K562 (cell line): Measurements from ENCODE around the gene TSPAN14. TPM values are rescaled to one million over a fixed set of nuclear protein-coding genes. Genes with fewer than 3 reads are reported as not detected.

Experiments used
- CHCHD3 ChIP-seq: fragments of 250-450 bp; sonication (Bioruptor Pico); IDR thresholded peaks from 2 replicates; pipeline ENCODE4 v2.1.2; 2022; ENCODE audit warnings: mild to moderate bottlenecking
- ETS2 ChIP-seq: IDR thresholded peaks from 2 replicates; pipeline ENCODE4 v1.6.1; 2016; ENCODE audit warnings: borderline replicate concordance, missing genetic modification characterization, mild to moderate bottlenecking, moderate library complexity, missing compliant biosample characterization; ENCODE audit not compliant: poor library complexity, severe bottlenecking
- HMGN3 ChIP-seq: IDR thresholded peaks from 2 replicates; pipeline ENCODE4 v1.6.1; 2011; ENCODE audit warnings: borderline replicate concordance, low read depth, mild to moderate bottlenecking, mixed read lengths, low read length; ENCODE audit not compliant: insufficient read length; ENCODE audit errors: extremely low read depth
- MCM3 ChIP-seq: fragments of 450-650 bp; IDR thresholded peaks from 2 replicates; pipeline ENCODE4 v1.6.1; 2016
- RNF2 ChIP-seq: sonication (generic); IDR thresholded peaks from 2 replicates; pipeline ENCODE4 v1.6.1; 2016
- SMC3 ChIP-seq: conservative IDR thresholded peaks from 2 replicates; pipeline ENCODE4 v1.6.1; 2011; ENCODE audit warnings: low read depth, low read length, improper control_type of control experiment; ENCODE audit not compliant: insufficient read depth
- ZNF444 ChIP-seq: fragments of 250-450 bp; sonication (Bioruptor Pico); IDR thresholded peaks from 2 replicates; pipeline ENCODE4 v1.4.0; 2020; ENCODE audit warnings: mild to moderate bottlenecking, moderate library complexity
- polyA plus RNA-seq, 8 experiments: library from polyadenylated mRNA; depleted of rRNA in 4 of 8; stranded (reverse) in 5 of 8; unstranded in 3 of 8; fragments of >200 nt; fragmentation: Nextera tagmentation in 2 of 8; fragmentation: Illumina TruSeq in 1 of 8; extraction: Ambion mirVana in 2 of 8; extraction: Trizol in 1 of 8; gene quantifications; 2 replicates each; pipeline versions ENCODE4 v1.2.1 to v1.2.3, GENCODE V29; 2011 to 2014; ENCODE audit warnings: inconsistent platforms in 1 of 8, missing spikeins in 1 of 8
- total RNA-seq, 7 experiments: library from RNA; depleted of rRNA in 6 of 7; stranded (reverse); fragments of >200 nt in 6 of 7; fragmentation: Illumina TruSeq in 2 of 7; extraction: Trizol in 2 of 7; gene quantifications; 2 replicates each; pipeline versions ENCODE4 v1.2.1 to v1.2.3, GENCODE V29; 2011 to 2021; ENCODE audit warnings: low replicate concordance in 1 of 7
- TF ChIP-seq, protein P1 (sequence below): IDR thresholded peaks from 3 replicates; pipeline ENCODE4 v1.6.1; 2011; ENCODE audit warnings: borderline replicate concordance, mild to moderate bottlenecking, moderate library complexity; ENCODE audit not compliant: insufficient read length; ENCODE audit errors: extremely low read depth
- TF ChIP-seq, protein P2 (sequence below): fragments of 250-450 bp; sonication (Bioruptor Pico); IDR thresholded peaks from 2 replicates; pipeline ENCODE4 v1.5.0; 2021; ENCODE audit warnings: mild to moderate bottlenecking, moderate library complexity
- TF ChIP-seq, protein P3 (sequence below), 2 experiments: fragments of 250-450 bp in 1 of 2; fragments of 450-650 bp in 1 of 2; sonication (Bioruptor Pico) in 1 of 2; IDR thresholded peaks; 2 replicates each; pipeline versions ENCODE4 v1.6.1 to v1.8.0; 2016 to 2021; ENCODE audit warnings: mild to moderate bottlenecking in 2 of 2, moderate library complexity in 2 of 2, missing compliant biosample characterization in 1 of 2, missing genetic modification characterization in 1 of 2
- TF ChIP-seq, protein P4 (sequence below): fragments of 250-450 bp; sonication (Bioruptor Pico); IDR thresholded peaks from 2 replicates; pipeline ENCODE4 v1.4.0; 2020; ENCODE audit warnings: borderline replicate concordance
- TF ChIP-seq, protein P5 (sequence below): fragments of 450-650 bp; IDR thresholded peaks from 2 replicates; pipeline ENCODE4 v1.7.1; 2018; ENCODE audit warnings: mild to moderate bottlenecking, low read depth; ENCODE audit not compliant: partially characterized antibody

TSPAN14 gene
- total and polyA plus RNA-seq, 9 of the 15 experiments (the other 6 are each of a cell fraction or from before 2014, with no cell fraction given) = 5.8 to 92.9 (median 23.3) TPM

DNA sequence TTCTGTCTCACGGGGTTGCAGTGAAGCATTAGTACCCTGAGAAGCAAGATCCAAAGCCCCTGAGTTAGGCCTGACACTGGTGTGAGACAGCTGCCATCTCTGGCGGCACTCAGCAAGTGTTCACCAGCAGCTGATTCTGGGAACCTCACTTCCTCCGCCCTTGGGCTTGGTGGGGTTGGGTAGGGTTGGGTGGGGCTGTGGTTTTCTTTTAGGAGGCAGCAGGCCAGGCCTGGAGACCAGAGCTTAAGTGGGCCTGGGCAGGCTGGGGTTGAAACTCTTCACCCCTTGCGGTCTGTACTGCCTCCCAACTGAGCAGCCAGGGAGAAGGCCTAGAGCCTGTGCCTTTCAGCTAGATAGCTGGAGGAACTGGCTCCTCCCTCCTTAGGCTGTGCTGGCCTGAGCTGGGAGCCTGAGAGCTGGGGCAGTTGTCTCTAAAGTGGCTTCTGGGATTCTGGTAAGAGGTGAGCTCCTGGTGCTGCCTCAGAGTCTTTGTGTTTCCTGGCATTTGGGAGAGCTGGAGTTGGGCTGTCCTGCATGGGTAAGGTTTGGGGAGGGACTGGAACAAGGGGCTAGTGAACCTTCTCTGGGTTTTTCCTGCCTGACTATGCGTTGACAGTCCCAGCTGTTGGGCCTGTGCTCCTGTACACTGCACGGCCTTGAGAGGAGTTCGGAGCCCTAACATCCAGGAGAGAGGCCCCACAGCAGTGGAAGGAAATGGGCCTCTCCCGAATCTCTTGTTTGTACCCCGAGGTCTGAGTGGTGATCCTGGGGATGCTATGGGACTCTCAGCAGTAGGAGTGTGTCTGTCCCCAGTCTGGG is 5.1 kb downstream of the TSPAN14 start (continued):
- TF ChIP-seq, protein P1, sequence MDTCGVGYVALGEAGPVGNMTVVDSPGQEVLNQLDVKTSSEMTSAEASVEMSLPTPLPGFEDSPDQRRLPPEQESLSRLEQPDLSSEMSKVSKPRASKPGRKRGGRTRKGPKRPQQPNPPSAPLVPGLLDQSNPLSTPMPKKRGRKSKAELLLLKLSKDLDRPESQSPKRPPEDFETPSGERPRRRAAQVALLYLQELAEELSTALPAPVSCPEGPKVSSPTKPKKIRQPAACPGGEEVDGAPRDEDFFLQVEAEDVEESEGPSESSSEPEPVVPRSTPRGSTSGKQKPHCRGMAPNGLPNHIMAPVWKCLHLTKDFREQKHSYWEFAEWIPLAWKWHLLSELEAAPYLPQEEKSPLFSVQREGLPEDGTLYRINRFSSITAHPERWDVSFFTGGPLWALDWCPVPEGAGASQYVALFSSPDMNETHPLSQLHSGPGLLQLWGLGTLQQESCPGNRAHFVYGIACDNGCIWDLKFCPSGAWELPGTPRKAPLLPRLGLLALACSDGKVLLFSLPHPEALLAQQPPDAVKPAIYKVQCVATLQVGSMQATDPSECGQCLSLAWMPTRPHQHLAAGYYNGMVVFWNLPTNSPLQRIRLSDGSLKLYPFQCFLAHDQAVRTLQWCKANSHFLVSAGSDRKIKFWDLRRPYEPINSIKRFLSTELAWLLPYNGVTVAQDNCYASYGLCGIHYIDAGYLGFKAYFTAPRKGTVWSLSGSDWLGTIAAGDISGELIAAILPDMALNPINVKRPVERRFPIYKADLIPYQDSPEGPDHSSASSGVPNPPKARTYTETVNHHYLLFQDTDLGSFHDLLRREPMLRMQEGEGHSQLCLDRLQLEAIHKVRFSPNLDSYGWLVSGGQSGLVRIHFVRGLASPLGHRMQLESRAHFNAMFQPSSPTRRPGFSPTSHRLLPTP = no peak
- TF ChIP-seq ZNF444 (CRISPR knock-in tag) (no peak), MCM3 (no peak), RNF2 (no peak), CHCHD3 (CRISPR knock-in tag) (no peak), ETS2 (tag) (no peak), SMC3 (peak; percentile 3; the same call in 1 of the 2 replicates), HMGN3 (no peak)
- TF ChIP-seq, protein P2, sequence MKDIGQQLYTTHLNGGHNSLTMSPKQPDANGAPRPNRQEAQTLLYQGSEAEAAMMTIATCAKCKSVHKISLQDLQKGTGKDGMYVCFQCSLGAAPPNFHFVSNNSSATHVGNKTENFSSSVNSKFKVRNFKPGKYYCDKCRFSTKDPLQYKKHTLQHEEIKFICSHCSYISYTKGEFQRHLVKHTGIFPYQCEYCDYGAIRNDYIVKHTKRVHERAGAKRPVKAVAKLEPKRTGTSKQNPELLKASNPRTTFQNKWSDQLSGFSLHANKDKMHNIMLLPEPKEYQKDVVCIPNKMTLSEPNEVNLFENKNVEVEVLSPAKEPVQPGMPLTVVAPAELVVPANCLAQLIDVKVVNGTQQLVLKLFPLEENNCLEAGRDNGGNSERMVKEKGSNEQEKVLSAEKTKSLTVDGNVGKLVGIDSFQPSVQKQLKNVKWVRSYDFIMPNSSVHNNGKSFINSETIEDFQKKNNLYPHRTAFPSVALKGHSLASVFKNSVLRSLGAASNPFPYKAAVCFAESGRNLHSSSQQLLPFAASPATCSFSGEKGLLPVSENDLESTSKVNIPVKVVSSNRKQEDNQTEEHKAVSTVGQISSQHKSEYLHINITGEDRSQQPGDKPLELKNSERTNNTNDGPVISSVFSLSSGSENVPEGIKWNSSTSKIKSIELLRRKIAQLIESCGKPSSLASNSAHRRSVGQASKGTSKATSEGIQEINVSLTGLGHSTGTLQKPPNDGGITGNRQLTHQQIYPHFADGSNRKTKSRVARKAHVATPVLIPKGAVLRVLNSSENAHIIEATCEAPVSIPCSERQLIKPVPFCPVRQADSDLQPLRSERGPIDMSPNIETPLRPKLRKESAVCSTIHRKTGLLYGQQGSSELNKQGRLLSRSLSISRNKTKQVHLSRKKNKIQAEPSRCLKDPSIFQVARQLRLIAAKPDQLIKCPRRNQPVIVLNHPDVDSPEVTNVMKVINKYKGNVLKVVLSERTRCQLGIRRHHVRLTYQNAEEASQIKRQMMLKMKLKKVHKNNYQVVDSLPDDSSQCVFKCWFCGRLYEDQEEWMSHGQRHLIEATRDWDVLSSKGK = no peak
- TF ChIP-seq, protein P3, sequence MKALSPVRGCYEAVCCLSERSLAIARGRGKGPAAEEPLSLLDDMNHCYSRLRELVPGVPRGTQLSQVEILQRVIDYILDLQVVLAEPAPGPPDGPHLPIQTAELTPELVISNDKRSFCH (CRISPR knock-in tag; IDR thresholded peaks at IDR 0.05) = no peak
- TF ChIP-seq, protein P3 (tag; IDR thresholded peaks at IDR 0.05) = no peak
- TF ChIP-seq, protein P4, sequence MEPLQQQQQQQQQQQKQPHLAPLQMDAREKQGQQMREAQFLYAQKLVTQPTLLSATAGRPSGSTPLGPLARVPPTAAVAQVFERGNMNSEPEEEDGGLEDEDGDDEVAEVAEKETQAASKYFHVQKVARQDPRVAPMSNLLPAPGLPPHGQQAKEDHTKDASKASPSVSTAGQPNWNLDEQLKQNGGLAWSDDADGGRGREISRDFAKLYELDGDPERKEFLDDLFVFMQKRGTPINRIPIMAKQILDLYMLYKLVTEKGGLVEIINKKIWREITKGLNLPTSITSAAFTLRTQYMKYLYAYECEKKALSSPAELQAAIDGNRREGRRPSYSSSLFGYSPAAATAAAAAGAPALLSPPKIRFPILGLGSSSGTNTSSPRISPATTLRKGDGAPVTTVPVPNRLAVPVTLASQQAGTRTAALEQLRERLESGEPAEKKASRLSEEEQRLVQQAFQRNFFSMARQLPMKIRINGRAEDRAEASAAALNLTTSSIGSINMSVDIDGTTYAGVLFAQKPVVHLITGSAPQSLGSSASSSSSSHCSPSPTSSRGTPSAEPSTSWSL = no peak
- TF ChIP-seq, protein P5, sequence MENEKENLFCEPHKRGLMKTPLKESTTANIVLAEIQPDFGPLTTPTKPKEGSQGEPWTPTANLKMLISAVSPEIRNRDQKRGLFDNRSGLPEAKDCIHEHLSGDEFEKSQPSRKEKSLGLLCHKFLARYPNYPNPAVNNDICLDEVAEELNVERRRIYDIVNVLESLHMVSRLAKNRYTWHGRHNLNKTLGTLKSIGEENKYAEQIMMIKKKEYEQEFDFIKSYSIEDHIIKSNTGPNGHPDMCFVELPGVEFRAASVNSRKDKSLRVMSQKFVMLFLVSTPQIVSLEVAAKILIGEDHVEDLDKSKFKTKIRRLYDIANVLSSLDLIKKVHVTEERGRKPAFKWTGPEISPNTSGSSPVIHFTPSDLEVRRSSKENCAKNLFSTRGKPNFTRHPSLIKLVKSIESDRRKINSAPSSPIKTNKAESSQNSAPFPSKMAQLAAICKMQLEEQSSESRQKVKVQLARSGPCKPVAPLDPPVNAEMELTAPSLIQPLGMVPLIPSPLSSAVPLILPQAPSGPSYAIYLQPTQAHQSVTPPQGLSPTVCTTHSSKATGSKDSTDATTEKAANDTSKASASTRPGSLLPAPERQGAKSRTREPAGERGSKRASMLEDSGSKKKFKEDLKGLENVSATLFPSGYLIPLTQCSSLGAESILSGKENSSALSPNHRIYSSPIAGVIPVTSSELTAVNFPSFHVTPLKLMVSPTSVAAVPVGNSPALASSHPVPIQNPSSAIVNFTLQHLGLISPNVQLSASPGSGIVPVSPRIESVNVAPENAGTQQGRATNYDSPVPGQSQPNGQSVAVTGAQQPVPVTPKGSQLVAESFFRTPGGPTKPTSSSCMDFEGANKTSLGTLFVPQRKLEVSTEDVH = no peak
